HG03045 (cell line): Measurements from ENCODE around the gene NOL6.
"Not testable (repeated sequence)": the region's sequence is repeated elsewhere in the genome, so short reads cannot be mapped to it uniquely, and the experiment has no call there.

Experiments
- ATAC-seq: cut with Tn5 transposase; IDR thresholded peaks from one replicate; pipeline ENCODE4 v1.9.1; 2021; ENCODE audit warnings: mild to moderate bottlenecking, moderate library complexity; ENCODE audit not compliant: unreplicated experiment

The NOL6 gene

GRCh38 chr9:33434317-33435105 lies 39.2 kb downstream of the NOL6 start:
- ATAC-seq = no peak

- no peak for ATAC-seq
Measured at GRCh38 chr9:33433871-33434270, 39.9 kb downstream of the NOL6 start.

- no peak for ATAC-seq
Measured at GRCh38 chr9:33431420-33431819, 42.3 kb downstream of the NOL6 start.

- ATAC-seq = no peak
Measured at GRCh38 chr9:33430942-33431341, 42.8 kb downstream of the NOL6 start.

GRCh38 chr9:33429256-33429985 lies 44.3 kb downstream of the NOL6 start:
- ATAC-seq = no peak

- ATAC-seq = no peak
Measured at GRCh38 chr9:33426843-33427293, 46.9 kb downstream of the NOL6 start.

GRCh38 chr9:33425128-33425533 lies 48.6 kb downstream of the NOL6 start:
- no peak for ATAC-seq

GRCh38 chr9:33424492-33424891 lies 49.2 kb downstream of the NOL6 start:
- not testable (repeated sequence) for ATAC-seq

- ATAC-seq = not testable (repeated sequence)
Measured at GRCh38 chr9:33424043-33424442, 49.7 kb downstream of the NOL6 start.

GRCh38 chr9:33419708-33420303 lies 53.9 kb downstream of the NOL6 start:
- ATAC-seq = no peak

GRCh38 chr9:33418090-33418489 lies 55.6 kb downstream of the NOL6 start:
- no peak for ATAC-seq

GRCh38 chr9:33416996-33417395 lies 56.7 kb downstream of the NOL6 start:
- no peak for ATAC-seq

GRCh38 chr9:33415501-33416038 lies 58.2 kb downstream of the NOL6 start:
- ATAC-seq = no peak

GRCh38 chr9:33414889-33415500 lies 58.7 kb downstream of the NOL6 start:
- ATAC-seq = no peak

GRCh38 chr9:33414268-33414667 lies 59.5 kb downstream of the NOL6 start:
- no peak for ATAC-seq
